Esophagus muscularis mucosa (tissue), 3 donors: Measurements from ENCODE around the gene CSKMT.

Experiments
- POLR2AphosphoS5 ChIP-seq, 2 donors: sonication (generic); formaldehyde crosslinking; IDR thresholded peaks; one replicate each; pipeline ENCODE4 v1.6.1; 2017; ENCODE audit warnings: antibody characterized with exemption in 2 of 2
- TF ChIP-seq, protein P1 (sequence below), 3 experiments: fragments of 200-600 bp in 2 of 3; fragments of 450-650 bp in 1 of 3; sonication (generic) in 2 of 3; IDR thresholded peaks; one replicate each; pipeline ENCODE4 v1.5.1; 2017 to 2019; ENCODE audit warnings: antibody characterized with exemption in 3 of 3, mild to moderate bottlenecking in 2 of 3, moderate library complexity in 1 of 3

DNA sequence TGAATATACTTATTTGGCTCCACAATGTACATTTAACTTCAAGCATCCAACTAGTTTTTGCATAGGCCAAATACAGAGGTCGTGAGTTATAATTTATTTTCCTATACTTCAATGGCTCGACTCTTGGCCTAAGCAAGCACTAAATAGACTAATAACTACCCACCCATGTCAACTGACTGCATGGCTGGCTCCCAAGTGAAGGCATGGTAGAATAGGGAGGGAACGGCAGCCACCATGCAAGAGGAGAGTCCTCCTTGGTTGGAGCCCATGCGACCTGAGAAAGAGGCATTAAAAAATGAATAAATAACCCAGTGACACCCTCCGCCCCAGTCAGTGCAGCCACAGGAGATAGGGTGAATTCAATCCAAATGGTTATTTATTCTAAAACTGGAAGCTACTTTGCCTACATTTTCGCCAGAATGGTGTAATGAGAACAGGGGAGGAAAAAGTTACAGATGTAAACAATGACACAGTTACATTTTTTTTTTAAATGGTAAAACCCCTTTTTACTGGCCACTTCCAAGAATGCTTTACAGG, 47.2 kb downstream of the CSKMT start:
- TF ChIP-seq, protein P1, sequence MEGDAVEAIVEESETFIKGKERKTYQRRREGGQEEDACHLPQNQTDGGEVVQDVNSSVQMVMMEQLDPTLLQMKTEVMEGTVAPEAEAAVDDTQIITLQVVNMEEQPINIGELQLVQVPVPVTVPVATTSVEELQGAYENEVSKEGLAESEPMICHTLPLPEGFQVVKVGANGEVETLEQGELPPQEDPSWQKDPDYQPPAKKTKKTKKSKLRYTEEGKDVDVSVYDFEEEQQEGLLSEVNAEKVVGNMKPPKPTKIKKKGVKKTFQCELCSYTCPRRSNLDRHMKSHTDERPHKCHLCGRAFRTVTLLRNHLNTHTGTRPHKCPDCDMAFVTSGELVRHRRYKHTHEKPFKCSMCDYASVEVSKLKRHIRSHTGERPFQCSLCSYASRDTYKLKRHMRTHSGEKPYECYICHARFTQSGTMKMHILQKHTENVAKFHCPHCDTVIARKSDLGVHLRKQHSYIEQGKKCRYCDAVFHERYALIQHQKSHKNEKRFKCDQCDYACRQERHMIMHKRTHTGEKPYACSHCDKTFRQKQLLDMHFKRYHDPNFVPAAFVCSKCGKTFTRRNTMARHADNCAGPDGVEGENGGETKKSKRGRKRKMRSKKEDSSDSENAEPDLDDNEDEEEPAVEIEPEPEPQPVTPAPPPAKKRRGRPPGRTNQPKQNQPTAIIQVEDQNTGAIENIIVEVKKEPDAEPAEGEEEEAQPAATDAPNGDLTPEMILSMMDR (IDR thresholded peaks at IDR 0.05), result no peak
- TF ChIP-seq POLR2AphosphoS5 (IDR thresholded peaks at IDR 0.05), result no peak
